GM12872 (cell line): ENCODE results near the gene DPP10.

Source experiments
- CTCF ChIP-seq: IDR thresholded peaks from 3 replicates; pipeline ENCODE4 v1.5.1; 2011; ENCODE audit warnings: low read depth, mild to moderate bottlenecking, low read length, moderate library complexity; ENCODE audit not compliant: insufficient read depth

The DPP10 gene

DNA sequence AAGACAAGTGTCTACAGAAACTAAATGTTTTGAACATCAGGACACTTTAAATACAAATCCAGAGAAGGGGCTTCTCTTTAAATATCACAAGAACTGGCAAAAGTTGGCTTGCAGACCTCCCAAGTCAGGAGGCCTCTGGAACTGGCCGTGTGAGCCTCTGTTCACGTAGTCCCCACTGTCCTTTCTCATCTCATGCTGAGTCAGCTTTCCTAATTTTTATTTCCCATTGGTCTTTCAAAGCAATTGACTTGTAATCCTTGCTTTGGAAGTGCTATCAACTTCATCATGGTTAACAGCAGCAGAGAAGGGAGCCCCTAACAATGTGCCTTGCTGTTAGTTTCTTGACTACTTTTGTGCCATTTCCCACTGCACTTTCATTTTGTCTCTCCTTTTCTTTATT lies 303.3 kb downstream of the DPP10 start:
- no peak for TF ChIP-seq CTCF

DNA sequence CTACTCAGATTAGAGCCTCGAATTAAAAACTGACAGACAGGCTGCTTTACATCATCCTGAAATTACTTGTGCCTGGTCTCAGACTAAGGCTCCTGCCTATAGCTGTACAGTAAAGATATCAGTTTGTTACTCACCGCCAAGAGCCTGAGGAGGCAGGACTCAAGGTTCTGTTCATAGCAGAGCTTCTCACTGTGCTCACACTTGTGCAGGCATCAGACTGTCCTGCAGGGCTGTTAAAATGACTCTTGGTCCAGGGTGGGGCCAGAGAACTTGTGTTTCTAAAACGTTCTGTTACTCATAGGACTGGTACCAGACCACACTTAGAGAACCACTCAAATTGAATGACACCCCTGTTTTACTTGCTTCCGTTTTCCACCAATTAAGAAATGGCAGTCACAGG lies 310.0 kb downstream of the DPP10 start:
- no peak for TF ChIP-seq CTCF

DNA sequence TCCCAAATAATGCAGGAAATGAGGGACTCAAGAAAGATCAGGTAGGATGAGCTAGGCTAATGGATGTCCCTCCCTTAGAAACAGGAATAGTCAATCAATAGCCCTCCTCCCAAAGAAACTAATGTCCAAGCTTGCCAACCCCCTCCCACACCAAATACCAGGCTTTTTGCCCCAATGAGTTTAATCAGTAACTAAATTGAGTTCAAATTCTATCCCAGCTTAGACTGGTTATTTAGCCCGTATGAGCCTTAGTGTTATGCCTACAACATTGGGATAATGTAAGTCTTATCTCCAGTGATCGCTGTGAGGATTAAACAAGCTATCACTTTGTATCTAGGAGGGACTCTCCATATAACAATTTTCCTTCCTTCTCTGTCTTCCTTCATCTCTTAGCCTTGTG lies 310.7 kb downstream of the DPP10 start:
- TF ChIP-seq CTCF = no peak

DNA sequence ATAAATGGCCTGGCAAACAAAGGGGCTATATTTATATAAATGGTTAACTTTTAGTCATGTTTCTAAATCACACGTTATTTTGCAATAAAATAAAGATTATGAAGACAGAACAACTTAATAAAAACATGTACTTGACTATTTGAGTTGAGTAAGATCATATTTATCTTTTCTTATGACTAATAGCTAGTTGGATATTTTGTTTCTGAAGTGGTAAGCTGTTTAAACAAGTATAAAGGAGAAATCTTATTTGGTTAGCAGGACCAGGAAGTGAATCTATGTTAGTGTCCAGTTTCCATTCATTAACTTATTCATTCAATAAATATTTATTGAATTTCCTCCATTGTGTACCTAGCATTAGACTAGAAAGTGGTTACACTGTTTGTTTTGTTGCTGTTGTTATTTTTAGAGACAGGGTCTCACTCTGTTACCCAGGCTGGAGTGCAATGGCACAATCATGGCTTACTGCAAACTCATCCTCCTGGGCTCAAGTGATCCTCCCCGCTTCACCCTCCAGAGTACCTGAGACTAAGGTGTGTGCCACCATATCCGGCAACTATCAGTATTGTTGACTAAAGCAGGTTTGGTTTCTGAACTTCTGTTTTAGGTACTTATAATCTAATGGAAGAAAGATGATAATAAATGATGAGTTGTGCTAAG lies 312.6 kb downstream of the DPP10 start:
- TF ChIP-seq CTCF = no peak

- no peak for TF ChIP-seq CTCF
Observed at GRCh38 chr2:114762376-114762775, 319.9 kb downstream of the DPP10 start.

- no peak for TF ChIP-seq CTCF
Observed at GRCh38 chr2:114762986-114763385, 320.5 kb downstream of the DPP10 start.

GRCh38 chr2:114769110-114769509 lies 326.7 kb downstream of the DPP10 start:
- no peak for TF ChIP-seq CTCF

GRCh38 chr2:114769991-114770390 lies 327.6 kb downstream of the DPP10 start:
- no peak for TF ChIP-seq CTCF
